HepG2 (cell line): Measurements from ENCODE around the gene EIF6. TPM values are rescaled to one million over a fixed set of nuclear protein-coding genes. Genes with fewer than 3 reads are reported as not detected.

ENCODE experiments used
- BHLHE40 ChIP-seq: IDR thresholded peaks from 2 replicates; pipeline ENCODE4 v1.6.1; 2011; ENCODE audit warnings: low read length, improper control_type of control experiment
- FOXA3 ChIP-seq: IDR thresholded peaks from 2 replicates; pipeline ENCODE4 v1.6.1; 2016; ENCODE audit warnings: missing genetic modification reagents, missing compliant biosample characterization
- HDAC2 ChIP-seq: sonication (generic); formaldehyde crosslinking; IDR thresholded peaks from 2 replicates; pipeline ENCODE4 v1.4.0; 2020; ENCODE audit warnings: missing genetic modification reagents
- HNF1B ChIP-seq: sonication (generic); formaldehyde crosslinking; IDR thresholded peaks from 2 replicates; pipeline ENCODE4 v1.5.1; 2020; ENCODE audit warnings: mild to moderate bottlenecking, moderate library complexity, missing genetic modification reagents
- HNRNPK ChIP-seq: fragments of 200-400 bp; formaldehyde crosslinking; IDR thresholded peaks from 2 replicates; pipeline ENCODE4 v1.6.1; 2018; ENCODE audit warnings: low read length, low read depth, moderate library complexity, mild to moderate bottlenecking; ENCODE audit not compliant: poor library complexity, severe bottlenecking
- IRF2 ChIP-seq: IDR thresholded peaks from 2 replicates; pipeline ENCODE4 v1.6.1; 2018; ENCODE audit warnings: missing genetic modification reagents, missing compliant biosample characterization
- KDM6A ChIP-seq: IDR thresholded peaks from 2 replicates; pipeline ENCODE4 v1.6.1; 2016; ENCODE audit warnings: low read depth
- MIXL1 ChIP-seq: IDR thresholded peaks from 2 replicates; pipeline ENCODE4 v1.6.1; 2016
- MYNN ChIP-seq: sonication (generic); formaldehyde crosslinking; IDR thresholded peaks from 2 replicates; pipeline ENCODE4 v1.4.0; 2020; ENCODE audit warnings: mild to moderate bottlenecking, low read depth, missing genetic modification reagents
- PCBP2 ChIP-seq: fragments of 200-400 bp; formaldehyde crosslinking; optimal IDR thresholded peaks from 2 replicates; pipeline ENCODE3; 2018; ENCODE audit warnings: low read length, low read depth; ENCODE audit not compliant: poor library complexity, severe bottlenecking
- RXRA ChIP-seq: sonication (generic); formaldehyde crosslinking; IDR thresholded peaks from 2 replicates; pipeline ENCODE4 v1.5.1; 2020; ENCODE audit warnings: missing genetic modification reagents
- SOX5 ChIP-seq: IDR thresholded peaks from 2 replicates; pipeline ENCODE4 v1.6.1; 2016; ENCODE audit warnings: borderline replicate concordance
- THRA ChIP-seq: sonication (generic); formaldehyde crosslinking; IDR thresholded peaks from 2 replicates; pipeline ENCODE4 v1.4.0; 2020; ENCODE audit warnings: missing genetic modification reagents, borderline replicate concordance
- ZBTB10 ChIP-seq: sonication (generic); formaldehyde crosslinking; IDR thresholded peaks from 2 replicates; pipeline ENCODE4 v1.4.0; 2020; ENCODE audit warnings: missing genetic modification reagents, borderline replicate concordance
- ZNF124 ChIP-seq: sonication (generic); formaldehyde crosslinking; IDR thresholded peaks from 2 replicates; pipeline ENCODE4 v1.4.0; 2020; ENCODE audit warnings: missing genetic modification reagents
- ZNF292 ChIP-seq: sonication (generic); formaldehyde crosslinking; IDR thresholded peaks from 2 replicates; pipeline ENCODE4 v1.8.1; 2022; ENCODE audit warnings: mild to moderate bottlenecking, low read depth, missing genetic modification reagents, borderline replicate concordance
- ZNF546 ChIP-seq: sonication (generic); formaldehyde crosslinking; conservative IDR thresholded peaks from 2 replicates; pipeline ENCODE4 v1.8.1; 2023; ENCODE audit warnings: mild to moderate bottlenecking, missing genetic modification reagents
- ZNF616 ChIP-seq: sonication (generic); formaldehyde crosslinking; IDR thresholded peaks from 2 replicates; pipeline ENCODE4 v1.5.0; 2020; ENCODE audit warnings: low read depth, mild to moderate bottlenecking, missing genetic modification reagents
- ZNF687 ChIP-seq: sonication (generic); formaldehyde crosslinking; IDR thresholded peaks from 2 replicates; pipeline ENCODE4 v1.5.1; 2020; ENCODE audit warnings: mild to moderate bottlenecking, missing genetic modification reagents, moderate library complexity
- ZSCAN31 ChIP-seq: sonication (generic); formaldehyde crosslinking; IDR thresholded peaks from 2 replicates; pipeline ENCODE4 v1.5.0; 2020; ENCODE audit warnings: low read depth, mild to moderate bottlenecking, missing genetic modification reagents
- polyA plus RNA-seq, 8 experiments: library from polyadenylated mRNA; depleted of rRNA in 3 of 8; stranded (reverse) in 7 of 8; unstranded in 1 of 8; fragments of >200 nt; fragmentation: Illumina TruSeq in 4 of 8; extraction: Trizol in 4 of 8; gene quantifications; 2 replicates each; pipeline versions ENCODE4 v1.2.1 to v1.2.3, GENCODE V29; 2011 to 2016; ENCODE audit warnings: low read depth in 4 of 8, missing spikeins in 1 of 8, mixed read lengths in 1 of 8; ENCODE audit not compliant: insufficient read depth in 1 of 8
- total RNA-seq, 5 experiments: library from RNA; depleted of rRNA; stranded (reverse); fragments of >200 nt; fragmentation: Illumina TruSeq; extraction: Trizol; gene quantifications; 2 replicates each; pipeline ENCODE4 v1.2.3, GENCODE V29; 2016; ENCODE audit warnings: low read depth in 1 of 5

EIF6 gene
- total and polyA plus RNA-seq, 2 of the 13 experiments (the other 11 are each of a cell fraction or from before 2014, with no cell fraction given): 462 to 466 TPM

- peak; percentile 75 for TF ChIP-seq ZNF687 (CRISPR knock-in tag)
- TF ChIP-seq ZNF546 (CRISPR knock-in tag): no peak
- peak; percentile 89 for TF ChIP-seq IRF2 (CRISPR knock-in tag)
- TF ChIP-seq PCBP2: no peak
- peak; percentile 78; the same call in 1 of the 2 replicates for TF ChIP-seq ZSCAN31 (CRISPR knock-in tag)
- 0 out of 2 replicates have a peak, but pooled peaks have one; percentile 29 for TF ChIP-seq ZNF124
- no peak for TF ChIP-seq MYNN (CRISPR knock-in tag)
- 0 out of 2 replicates have a peak, but pooled peaks have one; percentile 75 for TF ChIP-seq MIXL1 (CRISPR knock-in tag)
- TF ChIP-seq SOX5: peak; percentile 32; the same call in 1 of the 2 replicates
- peak; percentile 71 for TF ChIP-seq THRA (CRISPR knock-in tag)
- peak; percentile 56; the same call in 1 of the 2 replicates for TF ChIP-seq RXRA
- no peak for TF ChIP-seq ZBTB10 (CRISPR knock-in tag)
- no peak for TF ChIP-seq ZNF292 (CRISPR knock-in tag)
- TF ChIP-seq HNF1B (CRISPR knock-in tag): peak; percentile 85
- TF ChIP-seq ZNF616: peak; percentile 65; the same call in 1 of the 2 replicates
- peak; percentile 52; the same call in 1 of the 2 replicates for TF ChIP-seq BHLHE40
- TF ChIP-seq KDM6A (CRISPR knock-in tag): 0 out of 2 replicates have a peak, but pooled peaks have one; percentile 12
- TF ChIP-seq HNRNPK: no peak
- peak; percentile 58 for TF ChIP-seq HDAC2
- peak; percentile 54 for TF ChIP-seq FOXA3 (CRISPR knock-in tag)
Observed at GRCh38 chr20:35303735-35304491, 19.3 kb upstream of the EIF6 start (continued).
